Body of pancreas (tissue), 4 donors: ENCODE measurements around the gene B2M. TPM values are rescaled to one million over a fixed set of nuclear protein-coding genes. Genes with fewer than 3 reads are reported as not detected.

ENCODE experiments used
- ATAC-seq: fragments of 150-250 bp; one replicate; pipeline ENCODE4 v1.9.1; 2016
- DNase-seq, 4 donors: peaks; one replicate each; pipeline ENCODE4 v3.0.0-alpha.2; 2019
- H3K27ac ChIP-seq, 4 donors: fragments of 200-600 bp; sonication (generic); 1 replicate in 3 of 4; 2 replicates in 1 of 4; pipeline versions ENCODE4 v1.5.1 to v1.6.1; 2016 to 2019; ENCODE audit warnings: mild to moderate bottlenecking in 1 of 4, mixed read lengths in 1 of 4, moderate library complexity in 1 of 4
- H3K27me3 ChIP-seq, 2 donors: fragments of 200-600 bp; sonication (generic); one replicate each; pipeline ENCODE4 v1.6.0; 2016; ENCODE audit warnings: mild to moderate bottlenecking in 1 of 2
- H3K36me3 ChIP-seq, 2 donors: fragments of 200-600 bp; sonication (generic); replicated peaks in 1 of 2; 2 replicates each; pipeline ENCODE4 v1.5.1; 2016; ENCODE audit warnings: low read depth in 2 of 2; ENCODE audit not compliant: insufficient read depth in 1 of 2
- H3K4me1 ChIP-seq: fragments of 200-600 bp; sonication (generic); one replicate; pipeline ENCODE4 v1.6.0; 2016
- H3K4me3 ChIP-seq, 2 donors: fragments of 200-600 bp; sonication (generic); 1 replicate in 1 of 2; 2 replicates in 1 of 2; pipeline ENCODE4 v1.5.1; 2016 to 2019
- H3K9me3 ChIP-seq, 3 donors: fragments of 200-600 bp; sonication (generic); 1 replicate in 2 of 3; 2 replicates in 1 of 3; pipeline ENCODE4 v1.5.1; 2016
- CTCF ChIP-seq, 7 experiments: fragments of 450-650 bp in 4 of 7; fragments of 200-600 bp in 3 of 7; sonication (generic) in 3 of 7; IDR thresholded peaks; one replicate each; pipeline ENCODE4 v1.5.1; 2016 to 2019; ENCODE audit warnings: antibody characterized with exemption in 7 of 7
- POLR2A ChIP-seq, 3 donors: fragments of 450-650 bp; IDR thresholded peaks; one replicate each; pipeline ENCODE4 v1.6.1; 2016; ENCODE audit warnings: antibody characterized with exemption in 3 of 3, mild to moderate bottlenecking in 2 of 3
- WGBS, 2 donors: methylation state at CpG; one replicate each; pipeline ENCODE4 v1.1.5; 2017; 5-methylcytosine and 5-hydroxymethylcytosine counted together
- intact Hi-C: fragments of 100-400 bp; cut with DNase I; formaldehyde crosslinking; loops from one replicate; pipeline ENCODE4 v1.15.1; 2023
- total RNA-seq, 2 donors: library from RNA; depleted of rRNA; stranded (reverse); fragments of >200 nt; gene quantifications; one replicate each; pipeline ENCODE4 v1.1.0, GENCODE V29; 2016

B2M gene
- total RNA-seq, 2 donors from 2014 or later, result 774 to 835 TPM

GRCh38 chr15:44663410-44664308, 47.7 kb upstream of the B2M start, which contains the start of gene SPG11:
Gene SPG11, minus strand, starts transcription at chr15:44663662. Its CDS starts 15 bp downstream, at chr15:44663647.
- H3K27ac ChIP-seq, result peak within 1 kb of the TSS; percentile 92 to 99 (median 96)
- H3K4me3 ChIP-seq, result peak within 1 kb of the TSS; percentile 71 to 79
- intact Hi-C loops, result no loop called here
- peaks cover 0 to 3% of the 10 kb centered on the region in 2 donors for H3K36me3 ChIP-seq
- no peaks in the 10 kb centered on the region for H3K27me3 ChIP-seq
- TF ChIP-seq POLR2A (IDR thresholded peaks at IDR 0.05), result peak; percentile 89 to 98 (median 97)
- TF ChIP-seq CTCF (IDR thresholded peaks at IDR 0.05), result peak; percentile 83 to 99 (median 98)
- DNase-seq, result peak; percentile 99
- H3K4me1 ChIP-seq, result peaks cover 15% of the 10 kb centered on the region
- WGBS, 2 donors, result 8 to 51% methylated on average over 9 to 52 of the region's 53 CpGs
- peak; percentile 98 for ATAC-seq
- no peaks in the 10 kb centered on the region for H3K9me3 ChIP-seq

- no peaks in the 10 kb centered on the region for H3K27me3 ChIP-seq
- TF ChIP-seq CTCF (IDR thresholded peaks at IDR 0.05) (no peak), POLR2A (IDR thresholded peaks at IDR 0.05) (no peak)
- ATAC-seq (no peak), DNase-seq (no peak)
- no peaks in the 10 kb centered on the region for H3K36me3 ChIP-seq
- H3K4me3 ChIP-seq, result no peak overlapping the region
- no peak overlapping the region for H3K27ac ChIP-seq
- H3K4me1 ChIP-seq, result peaks cover 15% of the 10 kb centered on the region
- intact Hi-C loops, result loop anchor here (5.0 kb wide), 1 partner anchor 71 kb away; the partner anchor contains the start of gene TRIM69
- WGBS, 2 donors, result 43 to 44% methylated on average over 5 of the region's 5 CpGs
- no peaks in the 10 kb centered on the region for H3K9me3 ChIP-seq
Observed at GRCh38 chr15:44666210-44667038, 44.9 kb upstream of the B2M start.

GRCh38 chr15:44667039-44667360, 44.3 kb upstream of the B2M start:
- Histone ChIP-seq H3K27ac (no peak overlapping the region), H3K27me3 (no peaks in the 10 kb centered on the region), H3K4me3 (no peak overlapping the region), H3K4me1 (peaks cover 10% of the 10 kb centered on the region), H3K9me3 (no peaks in the 10 kb centered on the region), H3K36me3 (no peaks in the 10 kb centered on the region)
- WGBS, 2 donors, result 49 to 63% methylated on average over 3 of the region's 3 CpGs
- DNase-seq, result no peak
- intact Hi-C loops, result loop anchor here (5.0 kb wide), 1 partner anchor 70 kb away; the partner anchor contains the start of gene TRIM69
- no peak for TF ChIP-seq POLR2A (IDR thresholded peaks at IDR 0.05)
- TF ChIP-seq CTCF (IDR thresholded peaks at IDR 0.05), result no peak
- ATAC-seq, result no peak

- TF ChIP-seq CTCF (IDR thresholded peaks at IDR 0.05) (no peak), POLR2A (IDR thresholded peaks at IDR 0.05) (no peak)
- Histone ChIP-seq H3K36me3 (no peaks in the 10 kb centered on the region), H3K4me3 (no peak overlapping the region), H3K27ac (no peak overlapping the region), H3K27me3 (no peaks in the 10 kb centered on the region), H3K9me3 (no peaks in the 10 kb centered on the region), H3K4me1 (peaks cover 2% of the 10 kb centered on the region)
- intact Hi-C loops, result loop anchor here (5.0 kb wide), 1 partner anchor 68 kb away; the partner anchor contains the start of gene TRIM69
- WGBS, 2 donors, result 28 to 30% methylated on average over 2 of the region's 2 CpGs
- ATAC-seq, result no peak
- no peak for DNase-seq
Observed at GRCh38 chr15:44668921-44669320, 42.4 kb upstream of the B2M start.
